ENCODE measurements around the gene MSLN.

GRCh38 chr16:766008-766819 lies 5.7 kb downstream of the MSLN start:
- no peak for TF ChIP-seq CTCF (IDR thresholded peaks at IDR 0.05)
- no peak for TF ChIP-seq POLR2A (IDR thresholded peaks at IDR 0.05)
- no peak for TF ChIP-seq POLR2AphosphoS5 (IDR thresholded peaks at IDR 0.05)
